Motor neuron (in vitro differentiated cells): Measurements from ENCODE around the gene KCNQ2. TPM values are rescaled to one million over a fixed set of nuclear protein-coding genes. Genes with fewer than 3 reads are reported as not detected.

Experiments used
- ATAC-seq, 8 experiments: fragments of 200-7000 bp; cut with Tn5 transposase; replicated peaks in 6 of 8; 2 replicates each; pipeline ENCODE4 v1.8.0; 2021; ENCODE audit warnings: mild to moderate bottlenecking in 8 of 8, moderate library complexity in 8 of 8
- H3K27ac ChIP-seq, 2 donors: fragments of 250-450 bp; sonication (Bioruptor Pico); 2 replicates each; pipeline ENCODE4 v1.9.0; 2021; ENCODE audit warnings: antibody characterized with exemption in 2 of 2, mild to moderate bottlenecking in 2 of 2, moderate library complexity in 1 of 2
- H3K4me1 ChIP-seq, 2 donors: fragments of 250-450 bp; sonication (Bioruptor Pico); replicated peaks in 1 of 2; 2 replicates each; pipeline ENCODE4 v1.6.1; 2021; ENCODE audit warnings: antibody characterized with exemption in 2 of 2, mild to moderate bottlenecking in 2 of 2, moderate library complexity in 1 of 2
- H3K4me3 ChIP-seq, 5 donors: fragments of 250-450 bp; sonication (Bioruptor Pico); 2 replicates each; pipeline ENCODE4 v1.9.0; 2021; ENCODE audit warnings: antibody characterized with exemption in 5 of 5, mild to moderate bottlenecking in 5 of 5, moderate library complexity in 4 of 5
- WGBS, 10 experiments: fragments of 450-650 bp; shearing (Covaris generic); methylation state at CpG; one replicate each; pipeline ENCODE4 v1.0.0; 2022; 5-methylcytosine and 5-hydroxymethylcytosine counted together
- in situ Hi-C, 9 experiments: fragments of 400-800 bp; cut with MboI; loops; one replicate each; pipeline ENCODE4 v1.15.0; 2021; ENCODE audit warnings: low sequenced_read_pairs in 9 of 9, low pct_unique_long_range_greater_than_20kb in 2 of 9; ENCODE audit not compliant: unreplicated experiment in 9 of 9
- total RNA-seq, 8 experiments: library from RNA; unstranded; fragments of 300-600 nt; gene quantifications; 2 replicates each; pipeline versions ENCODE4 v1.2.3 to v1.2.4, GENCODE V29; 2022

The KCNQ2 gene
- total RNA-seq, 8 experiments from 2014 or later, result 0.18 to 124 (median 58.4) TPM

DNA sequence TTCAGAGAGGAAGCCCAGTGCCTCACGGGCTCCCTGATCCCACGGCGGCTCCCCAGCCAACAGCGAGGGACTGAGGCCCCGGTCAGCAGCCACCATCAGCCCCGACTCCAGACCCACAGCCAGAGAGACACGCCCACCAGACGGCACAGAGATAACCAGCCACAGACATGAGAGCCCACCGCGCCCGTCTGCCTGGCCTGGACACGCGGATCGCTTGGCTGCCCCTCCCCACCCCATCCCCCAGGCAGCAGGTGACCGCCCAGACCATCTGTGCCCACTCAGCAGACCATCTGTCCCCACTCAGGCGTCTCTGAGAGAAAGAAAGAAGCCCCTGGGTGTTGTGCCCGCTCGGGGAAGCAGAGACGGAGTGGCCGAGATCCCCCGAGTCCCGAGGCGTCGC is 55.8 kb downstream of the KCNQ2 start:
- no peak overlapping the region for H3K27ac ChIP-seq
- WGBS, 10 experiments, result 80% methylated on average over 1 of the region's 24 CpGs; no CpG with 5 or more reads in 9 of the 10 experiments
- H3K4me1 ChIP-seq, result peaks cover 12 to 15% of the 10 kb centered on the region in 2 donors
- in situ Hi-C loops, result no loop called here
- ATAC-seq, result peak in 4 of 8 experiments; percentile 27 to 40 (median 38)
- no peak overlapping the region for H3K4me3 ChIP-seq

DNA sequence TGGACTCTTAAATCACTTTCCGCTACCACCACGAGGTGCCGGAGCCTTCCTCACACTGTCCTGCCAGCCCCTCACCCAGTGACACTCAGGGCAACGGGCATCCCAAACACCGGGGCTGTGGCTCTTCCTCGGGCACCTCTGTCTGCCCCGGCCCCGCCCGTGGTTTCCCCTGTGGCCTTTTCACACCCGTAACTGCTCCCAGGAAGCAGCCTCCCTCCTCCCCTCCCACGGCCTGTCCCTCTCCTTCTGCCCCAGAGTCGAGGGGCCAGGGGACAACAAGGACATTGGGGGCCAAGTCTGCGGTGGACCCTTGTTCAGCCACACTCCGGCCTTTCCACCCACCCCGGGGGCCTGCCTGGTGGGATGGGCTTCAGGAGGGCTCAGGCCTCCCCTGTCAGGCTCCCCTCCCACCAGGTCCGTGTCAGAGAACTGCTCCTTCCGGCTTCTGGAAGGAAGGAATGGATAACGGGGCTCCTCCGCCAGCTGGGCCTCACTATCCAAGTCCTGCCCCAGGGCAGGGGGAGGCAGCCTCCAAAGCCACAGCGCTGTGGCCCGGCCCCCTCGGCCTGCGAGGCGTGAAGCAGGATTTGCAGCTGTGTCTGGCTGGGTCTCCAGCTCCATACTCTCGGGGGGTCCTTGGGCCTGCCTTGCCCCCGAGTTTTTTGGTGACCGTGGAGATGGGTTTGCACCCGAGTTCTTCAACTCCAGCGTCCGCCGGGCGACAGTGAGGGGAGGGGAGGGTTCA is 56.6 kb downstream of the KCNQ2 start:
- H3K4me3 ChIP-seq, result no peak overlapping the region
- 0 to 86% (median 30%) methylated on average over 2 to 7 of the region's 32 CpGs; no CpG with 5 or more reads in 7 of the 10 experiments for WGBS, 10 experiments
- no peak overlapping the region for H3K27ac ChIP-seq
- H3K4me1 ChIP-seq, result peaks cover 12 to 15% of the 10 kb centered on the region in 2 donors
- in situ Hi-C loops, result no loop called here
- ATAC-seq, result no peak

- ATAC-seq, result no peak
- H3K27ac ChIP-seq, result no peak overlapping the region
- 86 to 93% methylated on average over 3 to 9 of the region's 45 CpGs; no CpG with 5 or more reads in 8 of the 10 experiments for WGBS, 10 experiments
- H3K4me3 ChIP-seq, result no peak overlapping the region
- in situ Hi-C loops, result no loop called here
- H3K4me1 ChIP-seq, result peaks cover 12 to 15% of the 10 kb centered on the region in 2 donors
These were observed 57.6 kb downstream of the KCNQ2 start for GRCh38 chr20:63414720-63415430.

- peaks cover 15 to 18% of the 10 kb centered on the region in 2 donors for H3K4me1 ChIP-seq
- H3K27ac ChIP-seq, result no peak overlapping the region
- in situ Hi-C loops, result no loop called here
- 50 to 71% (median 70%) methylated on average over 2 to 10 of the region's 33 CpGs; no CpG with 5 or more reads in 7 of the 10 experiments for WGBS, 10 experiments
- ATAC-seq, result no peak
- H3K4me3 ChIP-seq, result no peak overlapping the region
These were observed 58.3 kb downstream of the KCNQ2 start for GRCh38 chr20:63413963-63414684.

- in situ Hi-C loops, result no loop called here
- no peak overlapping the region for H3K4me3 ChIP-seq
- 90% methylated on average over 2 of the region's 18 CpGs; no CpG with 5 or more reads in 9 of the 10 experiments for WGBS, 10 experiments
- no peak for ATAC-seq
- H3K27ac ChIP-seq, result no peak overlapping the region
- peaks cover 17% of the 10 kb centered on the region in 2 donors for H3K4me1 ChIP-seq
These were observed 59.1 kb downstream of the KCNQ2 start for GRCh38 chr20:63413323-63413722.

GRCh38 chr20:63412889-63413288 is 59.6 kb downstream of the KCNQ2 start:
- Histone ChIP-seq H3K4me3 (no peak overlapping the region), H3K27ac (no peak overlapping the region), H3K4me1 (peaks cover 15 to 17% of the 10 kb centered on the region in 2 donors)
- no peak for ATAC-seq
- in situ Hi-C loops, result no loop called here
- WGBS, 10 experiments, result 0 to 100% (median 100%) methylated on average over 1 to 2 of the region's 8 CpGs; no CpG with 5 or more reads in 7 of the 10 experiments

GRCh38 chr20:63411898-63412631 is 60.4 kb downstream of the KCNQ2 start:
- no peak overlapping the region for H3K27ac ChIP-seq
- 64 to 93% (median 78%) methylated on average over 2 to 10 of the region's 39 CpGs; no CpG with 5 or more reads in 5 of the 10 experiments for WGBS, 10 experiments
- in situ Hi-C loops, result no loop called here
- ATAC-seq, result peak in 2 of 8 experiments; percentile 12 to 36
- peaks cover 11 to 16% of the 10 kb centered on the region in 2 donors for H3K4me1 ChIP-seq
- H3K4me3 ChIP-seq, result no peak overlapping the region

- peaks cover 8 to 12% of the 10 kb centered on the region in 2 donors for H3K4me1 ChIP-seq
- 17 to 94% (median 82%) methylated on average over 1 to 11 of the region's 27 CpGs; no CpG with 5 or more reads in 6 of the 10 experiments for WGBS, 10 experiments
- no peak for ATAC-seq
- H3K27ac ChIP-seq, result no peak overlapping the region
- in situ Hi-C loops, result no loop called here
- no peak overlapping the region for H3K4me3 ChIP-seq
These were observed 61.1 kb downstream of the KCNQ2 start for GRCh38 chr20:63411151-63411897.

GRCh38 chr20:63409834-63410435 is 62.5 kb downstream of the KCNQ2 start:
- Histone ChIP-seq H3K4me1 (peaks cover 8 to 12% of the 10 kb centered on the region in 2 donors), H3K4me3 (no peak overlapping the region), H3K27ac (no peak overlapping the region)
- in situ Hi-C loops, result no loop called here
- ATAC-seq, result peak in 4 of 8 experiments; percentile 2 to 7 (median 3)
- WGBS, 10 experiments, result 90% methylated on average over 2 of the region's 23 CpGs; no CpG with 5 or more reads in 9 of the 10 experiments

DNA sequence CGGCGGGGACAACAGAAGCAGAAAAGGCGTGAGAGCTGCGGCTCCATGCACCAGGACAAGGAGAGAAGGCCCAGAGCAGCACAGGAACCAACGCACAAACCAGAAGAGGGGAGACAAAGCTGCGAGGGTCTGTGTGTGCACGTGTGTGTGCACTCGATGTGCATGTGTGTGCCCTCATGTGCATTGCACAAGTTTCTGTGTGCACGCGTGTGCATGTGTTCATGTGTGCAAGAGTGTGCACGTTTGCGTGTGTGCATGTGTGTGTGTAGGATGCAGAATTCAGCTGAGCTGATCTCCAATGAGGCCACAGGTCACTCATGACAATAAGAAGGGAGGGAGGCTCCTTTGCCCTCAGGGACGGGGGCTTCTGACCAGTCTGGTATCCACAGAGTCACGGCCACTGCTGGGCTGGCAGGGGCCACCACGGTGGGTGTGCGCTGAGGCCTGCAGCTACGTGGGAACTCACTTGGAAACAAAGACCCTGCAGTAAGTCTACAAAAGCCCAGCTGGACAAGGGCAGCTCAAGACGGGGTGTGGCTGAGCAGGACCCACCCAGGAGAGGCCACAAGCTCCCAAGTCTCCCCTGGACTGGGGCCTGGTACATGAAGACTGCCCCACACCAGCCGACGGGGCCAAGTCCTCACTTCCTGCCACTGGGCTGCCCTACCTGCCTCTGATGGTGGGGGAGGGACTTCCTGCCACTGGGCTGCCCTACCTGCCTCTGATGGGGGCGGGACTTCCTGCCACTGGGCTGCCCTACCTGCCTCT is 63.2 kb downstream of the KCNQ2 start:
- 40 to 100% (median 86%) methylated on average over 1 to 11 of the region's 21 CpGs; no CpG with 5 or more reads in 3 of the 10 experiments for WGBS, 10 experiments
- H3K4me3 ChIP-seq, result no peak overlapping the region
- peaks cover 8 to 12% of the 10 kb centered on the region in 2 donors for H3K4me1 ChIP-seq
- H3K27ac ChIP-seq, result no peak overlapping the region
- ATAC-seq, result peak in 5 of 8 experiments; percentile 6 to 42 (median 28)
- in situ Hi-C loops, result no loop called here

DNA sequence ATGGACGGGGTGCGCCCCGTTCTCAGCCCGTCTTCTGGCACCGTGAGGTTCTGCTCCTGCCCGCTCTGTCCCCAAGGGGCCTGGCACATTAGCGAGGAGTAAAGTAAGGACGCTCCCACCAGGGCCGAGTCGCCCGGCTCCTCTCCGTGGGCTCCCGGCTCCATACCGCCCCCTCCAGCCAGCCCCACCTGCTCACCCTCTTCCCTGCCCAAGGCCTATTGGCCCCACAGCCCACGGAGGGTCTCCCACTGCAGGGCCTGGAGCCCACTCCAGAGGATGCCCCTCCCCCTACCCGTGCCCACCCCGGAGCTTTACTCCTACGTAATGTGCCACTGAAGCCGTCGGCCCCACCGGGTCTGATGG is 63.8 kb downstream of the KCNQ2 start:
- Histone ChIP-seq H3K27ac (no peak overlapping the region), H3K4me1 (peaks cover 8 to 12% of the 10 kb centered on the region in 2 donors), H3K4me3 (no peak overlapping the region)
- 20% methylated on average over 1 of the region's 21 CpGs; no CpG with 5 or more reads in 9 of the 10 experiments for WGBS, 10 experiments
- no peak for ATAC-seq
- in situ Hi-C loops, result no loop called here
